Naive thymus-derived CD4-positive, alpha-beta T cell (primary cell): Measurements from ENCODE around the gene S100PBP. TPM values are rescaled to one million over a fixed set of nuclear protein-coding genes. Genes with fewer than 3 reads are reported as not detected.
"Not testable (repeated sequence)": the region's sequence is repeated elsewhere in the genome, so short reads cannot be mapped to it uniquely, and the experiment has no call there.

Source experiments
- ATAC-seq: fragments of 150-1000 bp; cut with Tn5 transposase; 2 replicates; pipeline ENCODE4 v1.10.0; 2021; ENCODE audit warnings: mild to moderate bottlenecking, moderate library complexity
- CTCF ChIA-PET: fragments of 350-600 bp; sonication (Branson Sonifier 250); formaldehyde crosslinking; loops from one replicate; lab custom pipeline; 2021; ENCODE audit warnings: antibody characterized with exemption; lab: Charles Lee
- POLR2A ChIA-PET: fragments of 350-600 bp; sonication (Branson Sonifier 250); formaldehyde crosslinking; loops from one replicate; lab custom pipeline; 2021; ENCODE audit warnings: antibody characterized with exemption, inconsistent platforms; lab: Charles Lee
- DNase-seq, 9 donors: peaks; one replicate each; pipeline versions ENCODE4 v3.0.0 to v3.0.0-alpha.2; 2020 to 2022; ENCODE audit warnings: mixed read lengths in 1 of 9
- H3K27ac ChIP-seq: one replicate; pipeline ENCODE4 v1.7.0; 2013; ENCODE audit warnings: mild to moderate bottlenecking, low read depth, low read length, moderate library complexity
- H3K27me3 ChIP-seq, 2 donors: one replicate each; pipeline ENCODE4 v1.7.0; 2013; ENCODE audit warnings: low read length in 2 of 2, mild to moderate bottlenecking in 2 of 2, moderate library complexity in 2 of 2; ENCODE audit not compliant: control insufficient read depth in 2 of 2, insufficient read depth in 2 of 2
- H3K36me3 ChIP-seq, 3 experiments: 1 replicate in 2 of 3; 2 replicates in 1 of 3; pipeline ENCODE4 v1.7.0; 2013; ENCODE audit warnings: low read length in 3 of 3, mild to moderate bottlenecking in 3 of 3, moderate library complexity in 1 of 3; ENCODE audit not compliant: insufficient read depth in 3 of 3, control insufficient read depth in 2 of 3
- H3K4me1 ChIP-seq, 2 donors: one replicate each; pipeline ENCODE4 v1.7.0; 2013; ENCODE audit warnings: low read length in 2 of 2, mild to moderate bottlenecking in 2 of 2, moderate library complexity in 1 of 2; ENCODE audit not compliant: control insufficient read depth in 2 of 2, insufficient read depth in 2 of 2
- H3K4me3 ChIP-seq: 2 replicates; pipeline ENCODE4 v1.7.0; 2013; ENCODE audit warnings: mild to moderate bottlenecking, low read length
- H3K9me3 ChIP-seq, 3 experiments: 1 replicate in 2 of 3; 2 replicates in 1 of 3; pipeline ENCODE4 v1.7.0; 2013; ENCODE audit warnings: low read length in 3 of 3; ENCODE audit not compliant: control insufficient read depth in 2 of 3
- H3K27ac Mint-ChIP-seq, 9 donors: one replicate each; pipeline ENCODE4 v1.8.0; 2020 to 2022; ENCODE audit warnings: mixed read lengths in 9 of 9, mild to moderate bottlenecking in 8 of 9, moderate library complexity in 5 of 9, inconsistent platforms in 2 of 9
- H3K27me3 Mint-ChIP-seq, 5 donors: one replicate each; pipeline ENCODE4 v1.8.0; 2021 to 2022; ENCODE audit warnings: mixed read lengths in 5 of 5, mild to moderate bottlenecking in 1 of 5
- H3K36me3 Mint-ChIP-seq, 5 donors: one replicate each; pipeline ENCODE4 v1.8.0; 2020 to 2022; ENCODE audit warnings: mixed read lengths in 5 of 5, mild to moderate bottlenecking in 3 of 5, inconsistent platforms in 1 of 5
- H3K4me1 Mint-ChIP-seq, 7 donors: one replicate each; pipeline ENCODE4 v1.8.0; 2020 to 2022; ENCODE audit warnings: mixed read lengths in 7 of 7, mild to moderate bottlenecking in 3 of 7, inconsistent platforms in 1 of 7
- H3K4me3 Mint-ChIP-seq, 10 donors: one replicate each; pipeline ENCODE4 v1.8.0; 2020 to 2022; ENCODE audit warnings: mild to moderate bottlenecking in 10 of 10, mixed read lengths in 10 of 10, moderate library complexity in 6 of 10, inconsistent platforms in 2 of 10
- H3K9me3 Mint-ChIP-seq, 11 donors: one replicate each; pipeline ENCODE4 v1.8.0; 2020 to 2022; ENCODE audit warnings: mixed read lengths in 11 of 11, mild to moderate bottlenecking in 4 of 11, inconsistent platforms in 1 of 11, moderate library complexity in 1 of 11
- intact Hi-C, 2 donors: fragments of 100-400 bp; cut with micrococcal nuclease; formaldehyde crosslinking; loops; one replicate each; pipeline ENCODE4 v1.15.1; 2023
- polyA plus RNA-seq, 2 donors: library from polyadenylated mRNA; unstranded; fragments of 300-500 nt; fragmentation: Illumina TruSeq; gene quantifications; one replicate each; pipeline ENCODE4 v1.2.3, GENCODE V29; 2021
- total RNA-seq, 6 experiments: library from RNA in 5 of 6; stranded (reverse) in 5 of 6; gene quantifications; 1 replicate in 5 of 6; 2 replicates in 1 of 6; pipeline ENCODE4 v1.2.3 and lab custom pipeline; 2021 to 2026

The S100PBP gene
- total and polyA plus RNA-seq, 7 experiments from 2014 or later, result 9.3 to 69.0 (median 56.3) TPM

DNA sequence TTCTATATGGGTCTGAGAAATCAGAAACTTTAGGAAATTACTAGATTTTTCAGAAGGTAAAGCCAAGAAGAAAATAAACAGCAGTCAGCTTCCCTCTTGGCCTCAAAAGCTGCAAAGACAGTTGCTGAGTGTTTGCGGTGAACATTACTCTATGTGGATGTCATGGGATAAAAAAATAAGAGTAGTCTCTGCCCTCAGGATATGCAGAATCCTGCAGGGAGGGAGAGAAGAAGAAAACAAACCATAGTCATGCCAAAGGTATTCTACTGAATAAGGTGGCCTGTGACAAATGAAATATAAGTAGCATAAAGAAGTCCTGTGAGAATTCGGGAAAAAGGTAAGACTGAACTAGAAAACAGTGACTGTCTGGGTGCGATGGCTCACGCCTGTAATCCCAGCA, 19.3 kb upstream of the S100PBP start:
- no peak overlapping the region for H3K27ac ChIP-seq
- peak overlapping the region; percentile 14 to 89 (median 76) for H3K27ac Mint-ChIP-seq
- H3K4me1 ChIP-seq, result peaks cover 32 to 49% of the 10 kb centered on the region in 2 donors
- DNase-seq (no peak), ATAC-seq (no peak)
- H3K9me3 Mint-ChIP-seq, result no peaks in the 10 kb centered on the region
- H3K4me3 Mint-ChIP-seq, result peak overlapping the region in 7 of 10 donors; percentile 2 to 73 (median 33)
- ChIA-PET POLR2A (no interaction called here), CTCF (no interaction called here)
- H3K27me3 ChIP-seq, result no peaks in the 10 kb centered on the region
- H3K4me1 Mint-ChIP-seq, result peaks cover 26 to 57% (median 45%) of the 10 kb centered on the region in 7 donors
- H3K36me3 ChIP-seq, result peaks cover 0 to 14% (median 4%) of the 10 kb centered on the region in 3 experiments
- intact Hi-C loops, result no loop called here
- no peaks in the 10 kb centered on the region for H3K9me3 ChIP-seq
- peaks cover 4 to 49% (median 28%) of the 10 kb centered on the region in 5 donors for H3K36me3 Mint-ChIP-seq
- no peak overlapping the region for H3K4me3 ChIP-seq
- H3K27me3 Mint-ChIP-seq, result no peaks in the 10 kb centered on the region

DNA sequence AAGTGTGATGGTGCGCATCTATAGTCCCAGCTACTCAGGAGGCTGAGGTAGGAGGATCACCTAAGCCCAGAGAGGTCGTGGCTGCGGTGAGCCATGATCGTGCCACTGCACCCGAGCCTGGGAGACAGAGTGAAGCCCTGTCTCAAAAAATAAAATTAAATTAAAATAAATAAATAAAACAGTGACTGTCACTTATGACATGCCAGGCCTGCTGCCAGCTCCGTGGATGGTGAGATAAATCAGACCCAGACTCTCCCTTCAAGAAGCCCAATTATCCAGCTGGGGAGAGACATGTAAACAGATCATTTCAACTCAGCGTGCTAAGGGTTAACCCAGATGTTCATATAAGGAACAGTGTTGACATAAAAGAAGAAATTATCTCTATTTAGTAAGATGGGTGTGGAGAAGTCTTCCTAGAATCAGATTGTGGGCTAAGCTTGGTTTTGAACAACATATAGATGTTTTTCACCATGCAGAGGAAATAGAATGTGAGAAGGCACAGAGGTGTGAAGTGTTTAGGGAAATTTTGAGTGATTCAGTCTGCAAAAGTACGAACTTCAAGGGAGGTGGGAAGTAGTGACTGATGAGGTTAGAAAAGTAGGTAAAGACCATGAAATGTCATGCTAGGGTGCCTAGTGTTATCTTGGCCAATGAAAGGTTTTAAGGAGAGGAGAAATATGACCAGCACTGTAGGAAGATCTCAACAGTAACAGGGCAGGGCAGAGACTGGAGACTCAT, 18.6 kb upstream of the S100PBP start:
- H3K36me3 ChIP-seq, result peaks cover 0 to 14% (median 4%) of the 10 kb centered on the region in 3 experiments
- Mint-ChIP-seq H3K27ac (peak overlapping the region; percentile 48 to 92 (median 76)), H3K27me3 (no peaks in the 10 kb centered on the region), H3K4me1 (peaks cover 22 to 54% (median 45%) of the 10 kb centered on the region in 7 donors), H3K9me3 (no peaks in the 10 kb centered on the region), H3K36me3 (peaks cover 1 to 48% (median 26%) of the 10 kb centered on the region in 5 donors), H3K4me3 (peak overlapping the region in 9 of 10 donors; percentile 4 to 75 (median 36))
- peak in 7 of 9 donors; percentile 3 to 42 (median 24) for DNase-seq
- intact Hi-C loops, result loop anchor here in 1 of 2 donors (1.0 kb wide), 2 partner anchors 18 to 149 kb away; partner anchors contain the start of genes S100PBP, YARS1 and ZBTB8OS
- H3K4me1 ChIP-seq, result peaks cover 32 to 49% of the 10 kb centered on the region in 2 donors
- H3K27ac ChIP-seq, result peak overlapping the region; percentile 46
- CTCF ChIA-PET, result interaction anchor here (0.5 to 0.7 kb wide), 2 partner anchors 22 to 131 kb away, joined by 3 read pairs; no protein-coding TSS in a partner anchor
- no peaks in the 10 kb centered on the region for H3K9me3 ChIP-seq
- H3K27me3 ChIP-seq, result no peaks in the 10 kb centered on the region
- POLR2A ChIA-PET, result no interaction called here
- no peak overlapping the region for H3K4me3 ChIP-seq
- peak; percentile 80 for ATAC-seq

DNA sequence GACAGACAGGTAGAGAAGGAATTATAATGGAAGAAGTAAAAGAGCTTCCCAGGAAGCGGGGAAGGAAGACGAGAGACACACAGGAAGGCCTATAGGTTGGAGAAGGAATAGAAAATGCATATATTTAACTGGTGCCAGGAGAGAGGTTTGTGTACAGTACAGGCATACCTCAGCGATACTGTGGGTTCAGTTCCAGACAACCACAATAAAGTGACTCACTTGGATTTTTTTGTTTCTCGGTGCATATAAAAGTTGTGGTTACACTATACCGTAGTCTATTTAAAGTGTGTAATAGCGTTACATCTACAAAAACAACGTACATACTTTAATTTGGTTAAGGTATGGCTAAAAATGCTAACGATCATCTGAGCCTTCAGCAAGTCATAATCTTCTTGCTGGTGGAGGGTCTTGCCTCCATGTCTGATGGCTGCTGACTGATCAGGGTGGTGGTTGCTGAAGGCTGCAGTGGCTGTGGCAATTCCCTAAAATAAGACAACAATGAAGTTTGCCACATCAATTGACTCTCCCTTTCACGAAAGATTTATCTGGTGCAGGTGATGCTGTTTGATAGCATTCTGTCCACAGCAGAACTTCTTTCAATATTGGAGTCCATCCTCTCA, 16.2 kb upstream of the S100PBP start:
- H3K4me1 ChIP-seq, result peaks cover 32 to 49% of the 10 kb centered on the region in 2 donors
- H3K36me3 ChIP-seq, result peaks cover 0 to 26% (median 4%) of the 10 kb centered on the region in 3 experiments
- Mint-ChIP-seq H3K36me3 (peaks cover 0 to 57% (median 31%) of the 10 kb centered on the region in 5 donors), H3K4me3 (peak overlapping the region; percentile 22 to 85 (median 56)), H3K4me1 (peaks cover 20 to 52% (median 45%) of the 10 kb centered on the region in 7 donors), H3K9me3 (no peaks in the 10 kb centered on the region), H3K27ac (peak overlapping the region; percentile 22 to 88 (median 77)), H3K27me3 (no peaks in the 10 kb centered on the region)
- peak in 8 of 9 donors; percentile 16 to 57 (median 38) for DNase-seq
- H3K27me3 ChIP-seq, result no peaks in the 10 kb centered on the region
- H3K4me3 ChIP-seq, result no peak overlapping the region
- H3K27ac ChIP-seq, result peak overlapping the region; percentile 16
- no peaks in the 10 kb centered on the region for H3K9me3 ChIP-seq
- peak; percentile 80 for ATAC-seq
- POLR2A ChIA-PET, result no interaction called here
- CTCF ChIA-PET, result no interaction called here
- intact Hi-C loops, result loop anchor here in 1 of 2 donors (1.0 kb wide), 1 partner anchor 16 kb away; the partner anchor contains the start of genes S100PBP and YARS1

DNA sequence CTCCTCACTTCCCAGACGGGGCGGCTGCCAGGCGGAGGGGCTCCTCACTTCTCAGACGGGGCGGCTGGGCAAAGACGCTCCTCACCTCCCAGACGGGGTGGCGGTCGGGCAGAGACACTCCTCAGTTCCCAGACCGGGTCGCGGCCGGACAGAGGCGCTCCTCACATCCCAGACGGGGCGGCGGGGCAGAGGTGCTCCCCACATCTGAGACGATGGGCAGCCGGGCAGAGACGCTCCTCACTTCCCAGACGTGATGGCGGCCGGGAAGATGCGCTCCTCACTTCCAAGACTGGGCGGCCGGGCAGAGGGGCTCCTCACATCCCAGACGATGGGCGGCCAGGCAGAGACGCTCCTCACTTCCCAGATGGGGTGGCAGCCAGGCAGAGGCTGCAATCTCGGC, 13.0 kb upstream of the S100PBP start:
- Histone ChIP-seq H3K4me1 (peaks cover 18 to 27% of the 10 kb centered on the region in 2 donors), H3K36me3 (peaks cover 0 to 45% (median 11%) of the 10 kb centered on the region in 3 experiments)
- H3K4me3 Mint-ChIP-seq, H3K27ac Mint-ChIP-seq, H3K27me3 Mint-ChIP-seq, DNase-seq, H3K4me3 ChIP-seq, H3K9me3 ChIP-seq, ATAC-seq, intact Hi-C loops, H3K27ac ChIP-seq, H3K9me3 Mint-ChIP-seq, H3K27me3 ChIP-seq, POLR2A ChIA-PET, CTCF ChIA-PET: not testable (repeated sequence)
- peaks cover 13 to 46% (median 28%) of the 10 kb centered on the region in 7 donors for H3K4me1 Mint-ChIP-seq
- peaks cover 0 to 56% (median 35%) of the 10 kb centered on the region in 5 donors for H3K36me3 Mint-ChIP-seq

DNA sequence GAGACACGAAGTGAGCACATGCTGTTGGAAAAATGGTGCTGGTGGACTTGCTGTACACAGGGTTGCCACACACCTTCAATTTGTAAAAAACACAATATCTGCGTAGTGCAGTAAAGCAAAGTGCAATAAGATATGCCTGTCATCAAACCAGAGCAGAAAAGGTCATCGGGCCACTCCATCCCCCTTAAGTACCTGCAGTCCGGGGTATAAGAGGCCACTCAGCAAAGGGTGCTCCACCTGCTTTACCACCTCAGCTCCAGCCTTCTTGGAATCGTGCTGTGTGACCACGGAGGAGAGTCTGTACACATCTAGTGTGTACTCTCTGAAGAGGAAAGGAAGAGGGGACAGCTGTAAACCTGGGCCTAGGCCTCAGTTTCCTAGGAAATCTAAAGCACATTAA, 11.2 kb upstream of the S100PBP start:
- H3K9me3 ChIP-seq, result no peaks in the 10 kb centered on the region
- H3K36me3 Mint-ChIP-seq, result peaks cover 0 to 60% (median 36%) of the 10 kb centered on the region in 5 donors
- H3K4me3 Mint-ChIP-seq, result no peak overlapping the region
- peaks cover 5 to 41% (median 21%) of the 10 kb centered on the region in 7 donors for H3K4me1 Mint-ChIP-seq
- DNase-seq, result no peak
- H3K9me3 Mint-ChIP-seq, result no peaks in the 10 kb centered on the region
- peaks cover 4 to 10% of the 10 kb centered on the region in 2 donors for H3K4me1 ChIP-seq
- CTCF ChIA-PET, result no interaction called here
- H3K4me3 ChIP-seq, result no peak overlapping the region
- POLR2A ChIA-PET, result no interaction called here
- H3K27ac Mint-ChIP-seq, result peak overlapping the region in 1 of 9 donors; percentile 38
- H3K36me3 ChIP-seq, result peaks cover 7 to 61% (median 13%) of the 10 kb centered on the region in 3 experiments
- ATAC-seq, result no peak
- intact Hi-C loops, result no loop called here
- H3K27me3 Mint-ChIP-seq, result no peaks in the 10 kb centered on the region
- no peak overlapping the region for H3K27ac ChIP-seq
- no peaks in the 10 kb centered on the region for H3K27me3 ChIP-seq

DNA sequence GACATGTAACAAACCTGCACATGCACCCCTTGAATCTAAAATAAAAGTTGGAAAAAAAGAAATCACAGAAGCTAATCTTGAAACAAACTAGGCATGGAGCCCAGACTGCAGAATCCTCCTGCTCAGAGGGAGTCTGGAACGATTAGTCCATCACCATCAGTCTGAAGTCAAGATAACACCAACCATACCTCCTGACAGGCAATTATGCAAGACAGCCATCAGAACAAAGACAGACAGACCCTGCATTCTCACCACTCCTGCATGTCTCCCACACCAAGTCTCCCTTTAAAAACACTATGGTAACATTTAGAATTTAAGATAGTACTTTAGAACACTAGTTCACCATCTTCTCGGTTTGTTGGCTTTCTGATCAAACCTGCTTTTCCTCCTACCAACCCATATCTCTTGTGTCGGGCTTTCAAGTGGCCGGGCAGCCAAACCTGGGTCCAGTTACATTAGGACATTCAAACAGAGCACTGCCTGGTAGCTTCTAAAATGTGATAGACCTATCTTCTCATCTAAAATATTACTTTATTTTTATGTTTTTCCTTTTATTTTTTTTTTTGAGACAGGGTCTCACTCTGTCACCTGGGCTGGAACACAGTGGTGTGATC, 10.4 kb upstream of the S100PBP start:
- Histone ChIP-seq H3K4me3 (no peak overlapping the region), H3K9me3 (no peaks in the 10 kb centered on the region), H3K27ac (no peak overlapping the region), H3K4me1 (peaks cover 0 to 10% of the 10 kb centered on the region in 2 donors), H3K36me3 (peaks cover 7 to 62% (median 13%) of the 10 kb centered on the region in 3 experiments), H3K27me3 (no peaks in the 10 kb centered on the region)
- H3K27ac Mint-ChIP-seq, result peak overlapping the region in 3 of 9 donors; percentile 10 to 38 (median 28)
- no peak overlapping the region for H3K4me3 Mint-ChIP-seq
- POLR2A ChIA-PET, result interaction anchor here (0.7 kb wide), 1 partner anchor 10 kb away, joined by 3 read pairs; the partner anchor contains the start of gene YARS1
- CTCF ChIA-PET, result no interaction called here
- intact Hi-C loops, result no loop called here
- no peaks in the 10 kb centered on the region for H3K9me3 Mint-ChIP-seq
- no peaks in the 10 kb centered on the region for H3K27me3 Mint-ChIP-seq
- H3K36me3 Mint-ChIP-seq, result peaks cover 0 to 63% (median 39%) of the 10 kb centered on the region in 5 donors
- H3K4me1 Mint-ChIP-seq, result peaks cover 0 to 42% (median 17%) of the 10 kb centered on the region in 7 donors
- ATAC-seq (no peak), DNase-seq (no peak)
